Ishikawa (cell line): Measurements from ENCODE around the gene IL2RG.

ENCODE experiments used
- CEBPB ChIP-seq: IDR thresholded peaks from 2 replicates; pipeline ENCODE4 v1.6.1; 2012
- CREB1 ChIP-seq: IDR thresholded peaks from 2 replicates; pipeline ENCODE4 v1.6.1; 2012; ENCODE audit warnings: low read depth
- EGR1 ChIP-seq: IDR thresholded peaks from 2 replicates; pipeline ENCODE4 v1.6.1; 2012
- EP300 ChIP-seq: IDR thresholded peaks from 2 replicates; pipeline ENCODE4 v1.6.1; 2012; ENCODE audit warnings: borderline replicate concordance
- FOXM1 ChIP-seq: IDR thresholded peaks from 2 replicates; pipeline ENCODE4 v1.6.1; 2012; ENCODE audit warnings: low read depth, borderline replicate concordance
- MAX ChIP-seq: IDR thresholded peaks from 2 replicates; pipeline ENCODE4 v1.6.1; 2012
- NFIC ChIP-seq: IDR thresholded peaks from 2 replicates; pipeline ENCODE4 v1.6.1; 2012
- RAD21 ChIP-seq: IDR thresholded peaks from 2 replicates; pipeline ENCODE4 v1.6.1; 2012; ENCODE audit warnings: low read depth
- REST ChIP-seq: IDR thresholded peaks from 2 replicates; pipeline ENCODE4 v1.6.1; 2012; ENCODE audit warnings: low read depth, mild to moderate bottlenecking
- TAF1 ChIP-seq: IDR thresholded peaks from 2 replicates; pipeline ENCODE4 v1.6.1; 2012; ENCODE audit warnings: low read depth, mild to moderate bottlenecking
- TCF12 ChIP-seq: IDR thresholded peaks from 2 replicates; pipeline ENCODE4 v1.6.1; 2012; ENCODE audit warnings: low read depth
- TEAD4 ChIP-seq: IDR thresholded peaks from 2 replicates; pipeline ENCODE4 v1.6.1; 2012
- USF1 ChIP-seq: IDR thresholded peaks from 2 replicates; pipeline ENCODE4 v1.6.1; 2012
- YY1 ChIP-seq: IDR thresholded peaks from 2 replicates; pipeline ENCODE4 v1.6.1; 2012; ENCODE audit warnings: low read depth
- ZBTB7A ChIP-seq: IDR thresholded peaks from 2 replicates; pipeline ENCODE4 v1.6.1; 2012; ENCODE audit warnings: low read depth

The IL2RG gene

GRCh38 chrX:71128915-71129765, 17.8 kb upstream of the IL2RG start:
- TF ChIP-seq CREB1 (no peak), RAD21 (peak; percentile 40; the same call in 1 of the 2 replicates)

GRCh38 chrX:71128166-71128833, 16.9 kb upstream of the IL2RG start:
- TF ChIP-seq NFIC (no peak), TAF1 (no peak), RAD21 (no peak), TEAD4 (no peak), CREB1 (no peak), MAX (no peak)

GRCh38 chrX:71118985-71119535, 7.7 kb upstream of the IL2RG start:
- no peak for TF ChIP-seq MAX
- TF ChIP-seq EP300: no peak
- no peak for TF ChIP-seq TEAD4
- TF ChIP-seq CEBPB: no peak
- TF ChIP-seq USF1: no peak
- no peak for TF ChIP-seq TAF1
- TF ChIP-seq CREB1: no peak
- no peak for TF ChIP-seq FOXM1
- TF ChIP-seq YY1: no peak
- TF ChIP-seq NFIC: no peak
- no peak for TF ChIP-seq ZBTB7A
- no peak for TF ChIP-seq REST
- no peak for TF ChIP-seq RAD21
- TF ChIP-seq EGR1: no peak
- TF ChIP-seq TCF12: no peak

GRCh38 chrX:71118032-71118984, 6.9 kb upstream of the IL2RG start, which contains the start of gene MED12:
Gene MED12 (plus strand): TSS chrX:71118596. CDS start chrX:71118755, 159 bp downstream.
- TF ChIP-seq CREB1 (no peak), EP300 (no peak), YY1 (peak; percentile 79)

GRCh38 chrX:71117358-71117757, 6.0 kb upstream of the IL2RG start:
- no peak for TF ChIP-seq RAD21
- TF ChIP-seq CEBPB: no peak
- no peak for TF ChIP-seq EP300
- no peak for TF ChIP-seq ZBTB7A
- TF ChIP-seq TCF12: no peak
- TF ChIP-seq EGR1: no peak
- TF ChIP-seq TEAD4: no peak
- no peak for TF ChIP-seq MAX
- TF ChIP-seq YY1: no peak
- TF ChIP-seq REST: no peak
- no peak for TF ChIP-seq NFIC
- TF ChIP-seq CREB1: no peak
- no peak for TF ChIP-seq USF1
- no peak for TF ChIP-seq FOXM1
